Body of pancreas (tissue), 4 donors: ENCODE measurements around the gene ADD1. TPM values are rescaled to one million over a fixed set of nuclear protein-coding genes. Genes with fewer than 3 reads are reported as not detected.

Experiments used
- ATAC-seq: fragments of 150-250 bp; one replicate; pipeline ENCODE4 v1.9.1; 2016
- DNase-seq, 4 donors: peaks; one replicate each; pipeline ENCODE4 v3.0.0-alpha.2; 2019
- H3K27ac ChIP-seq, 4 donors: fragments of 200-600 bp; sonication (generic); 1 replicate in 3 of 4; 2 replicates in 1 of 4; pipeline versions ENCODE4 v1.5.1 to v1.6.1; 2016 to 2019; ENCODE audit warnings: mild to moderate bottlenecking in 1 of 4, mixed read lengths in 1 of 4, moderate library complexity in 1 of 4
- H3K27me3 ChIP-seq, 2 donors: fragments of 200-600 bp; sonication (generic); one replicate each; pipeline ENCODE4 v1.6.0; 2016; ENCODE audit warnings: mild to moderate bottlenecking in 1 of 2
- H3K36me3 ChIP-seq, 2 donors: fragments of 200-600 bp; sonication (generic); replicated peaks in 1 of 2; 2 replicates each; pipeline ENCODE4 v1.5.1; 2016; ENCODE audit warnings: low read depth in 2 of 2; ENCODE audit not compliant: insufficient read depth in 1 of 2
- H3K4me1 ChIP-seq: fragments of 200-600 bp; sonication (generic); one replicate; pipeline ENCODE4 v1.6.0; 2016
- H3K4me3 ChIP-seq, 2 donors: fragments of 200-600 bp; sonication (generic); 1 replicate in 1 of 2; 2 replicates in 1 of 2; pipeline ENCODE4 v1.5.1; 2016 to 2019
- H3K9me3 ChIP-seq, 3 donors: fragments of 200-600 bp; sonication (generic); 1 replicate in 2 of 3; 2 replicates in 1 of 3; pipeline ENCODE4 v1.5.1; 2016
- POLR2A ChIP-seq, 3 donors: fragments of 450-650 bp; IDR thresholded peaks; one replicate each; pipeline ENCODE4 v1.6.1; 2016; ENCODE audit warnings: antibody characterized with exemption in 3 of 3, mild to moderate bottlenecking in 2 of 3
- WGBS, 2 donors: methylation state at CpG; one replicate each; pipeline ENCODE4 v1.1.5; 2017; 5-methylcytosine and 5-hydroxymethylcytosine counted together
- intact Hi-C: fragments of 100-400 bp; cut with DNase I; formaldehyde crosslinking; loops from one replicate; pipeline ENCODE4 v1.15.1; 2023
- total RNA-seq, 2 donors: library from RNA; depleted of rRNA; stranded (reverse); fragments of >200 nt; gene quantifications; one replicate each; pipeline ENCODE4 v1.1.0, GENCODE V29; 2016
- TF ChIP-seq, protein P1 (sequence below), 7 experiments: fragments of 450-650 bp in 4 of 7; fragments of 200-600 bp in 3 of 7; sonication (generic) in 3 of 7; IDR thresholded peaks; one replicate each; pipeline ENCODE4 v1.5.1; 2016 to 2019; ENCODE audit warnings: antibody characterized with exemption in 7 of 7

ADD1 gene
- total RNA-seq, 2 donors from 2014 or later, result 84.1 to 266 TPM

DNA sequence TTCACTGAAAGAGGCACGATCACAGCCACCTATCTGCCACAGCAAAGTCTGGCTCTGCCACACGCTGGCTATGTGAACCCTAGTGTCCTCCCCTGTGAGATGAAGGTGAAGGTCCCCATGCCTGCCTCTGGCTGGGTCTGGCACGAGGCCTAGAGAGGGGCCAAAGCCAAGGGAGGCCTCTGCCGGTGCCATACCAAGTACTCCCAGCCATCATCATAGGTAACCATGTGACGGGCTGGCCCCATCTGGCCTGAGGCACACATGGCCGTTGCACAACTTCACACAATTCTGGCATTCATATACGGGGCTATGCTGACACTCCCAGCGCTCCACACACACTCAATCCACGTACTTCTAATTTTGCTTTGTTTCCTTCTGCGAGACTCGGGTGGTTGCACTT lies 104.3 kb downstream of the ADD1 start:
- ATAC-seq (no peak), DNase-seq (no peak)
- TF ChIP-seq POLR2A (IDR thresholded peaks at IDR 0.05), result no peak
- TF ChIP-seq, protein P1, sequence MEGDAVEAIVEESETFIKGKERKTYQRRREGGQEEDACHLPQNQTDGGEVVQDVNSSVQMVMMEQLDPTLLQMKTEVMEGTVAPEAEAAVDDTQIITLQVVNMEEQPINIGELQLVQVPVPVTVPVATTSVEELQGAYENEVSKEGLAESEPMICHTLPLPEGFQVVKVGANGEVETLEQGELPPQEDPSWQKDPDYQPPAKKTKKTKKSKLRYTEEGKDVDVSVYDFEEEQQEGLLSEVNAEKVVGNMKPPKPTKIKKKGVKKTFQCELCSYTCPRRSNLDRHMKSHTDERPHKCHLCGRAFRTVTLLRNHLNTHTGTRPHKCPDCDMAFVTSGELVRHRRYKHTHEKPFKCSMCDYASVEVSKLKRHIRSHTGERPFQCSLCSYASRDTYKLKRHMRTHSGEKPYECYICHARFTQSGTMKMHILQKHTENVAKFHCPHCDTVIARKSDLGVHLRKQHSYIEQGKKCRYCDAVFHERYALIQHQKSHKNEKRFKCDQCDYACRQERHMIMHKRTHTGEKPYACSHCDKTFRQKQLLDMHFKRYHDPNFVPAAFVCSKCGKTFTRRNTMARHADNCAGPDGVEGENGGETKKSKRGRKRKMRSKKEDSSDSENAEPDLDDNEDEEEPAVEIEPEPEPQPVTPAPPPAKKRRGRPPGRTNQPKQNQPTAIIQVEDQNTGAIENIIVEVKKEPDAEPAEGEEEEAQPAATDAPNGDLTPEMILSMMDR (IDR thresholded peaks at IDR 0.05), result no peak
- H3K36me3 ChIP-seq, result peaks cover 24 to 65% of the 10 kb centered on the region in 2 donors
- intact Hi-C loops, result no loop called here
- WGBS, 2 donors, result 78 to 82% methylated on average over 10 to 11 of the region's 11 CpGs
- H3K9me3 ChIP-seq, result no peaks in the 10 kb centered on the region
- H3K4me3 ChIP-seq, result no peak overlapping the region
- H3K27ac ChIP-seq, result no peak overlapping the region
- no peaks in the 10 kb centered on the region for H3K27me3 ChIP-seq
- no peaks in the 10 kb centered on the region for H3K4me1 ChIP-seq

DNA sequence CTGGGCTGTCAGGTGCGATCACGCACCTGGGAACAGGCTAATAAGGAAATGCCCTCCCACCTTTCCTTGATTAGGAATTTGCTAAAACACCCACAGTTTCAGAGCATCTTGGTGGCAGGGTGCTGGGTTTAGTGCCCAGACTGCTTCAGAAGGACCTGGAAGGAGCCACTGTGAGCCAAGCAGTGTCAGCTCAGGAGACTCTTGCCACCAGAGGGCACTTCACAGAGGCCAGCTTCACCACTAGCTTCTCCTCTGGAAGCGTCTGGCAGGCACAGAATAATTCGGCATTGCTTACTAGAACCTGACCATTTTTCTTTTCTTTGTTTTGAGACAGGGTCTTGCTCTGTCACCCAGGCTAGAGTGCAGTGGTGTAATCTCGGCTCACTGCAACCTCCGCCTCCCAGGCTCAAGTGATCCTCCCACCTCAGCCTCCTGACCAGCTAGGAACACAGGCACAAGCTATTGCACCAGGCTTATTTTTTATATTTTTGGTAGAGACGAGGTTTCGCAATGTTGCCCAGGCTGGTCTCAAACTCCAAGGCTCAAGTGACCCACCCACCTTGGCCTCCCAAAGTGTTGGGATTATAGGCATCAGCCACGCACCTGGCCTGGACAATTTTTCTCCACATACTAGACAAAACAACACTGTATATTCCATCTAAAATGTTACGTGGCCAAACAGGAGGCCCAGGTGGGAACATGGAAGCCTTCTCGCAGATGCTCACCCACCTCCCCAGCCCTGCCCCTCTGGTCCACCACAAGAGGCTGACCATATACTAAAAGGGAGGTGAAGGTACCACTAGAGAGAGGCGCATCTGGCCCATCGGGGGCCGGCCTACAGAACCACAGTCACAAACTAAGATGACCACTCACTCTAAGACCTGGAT lies 105.5 kb downstream of the ADD1 start:
- H3K4me3 ChIP-seq, result no peak overlapping the region
- no peak for TF ChIP-seq POLR2A (IDR thresholded peaks at IDR 0.05)
- TF ChIP-seq, protein P1 (IDR thresholded peaks at IDR 0.05), result peak; percentile 17 to 42 (median 32)
- no peaks in the 10 kb centered on the region for H3K27me3 ChIP-seq
- H3K9me3 ChIP-seq, result no peaks in the 10 kb centered on the region
- intact Hi-C loops, result no loop called here
- H3K27ac ChIP-seq, result no peak overlapping the region
- 83 to 91% methylated on average over 14 of the region's 14 CpGs for WGBS, 2 donors
- no peaks in the 10 kb centered on the region for H3K4me1 ChIP-seq
- DNase-seq, result peak in 2 of 4 donors; percentile 50 to 61
- H3K36me3 ChIP-seq, result peaks cover 24 to 56% of the 10 kb centered on the region in 2 donors
- ATAC-seq, result no peak

DNA sequence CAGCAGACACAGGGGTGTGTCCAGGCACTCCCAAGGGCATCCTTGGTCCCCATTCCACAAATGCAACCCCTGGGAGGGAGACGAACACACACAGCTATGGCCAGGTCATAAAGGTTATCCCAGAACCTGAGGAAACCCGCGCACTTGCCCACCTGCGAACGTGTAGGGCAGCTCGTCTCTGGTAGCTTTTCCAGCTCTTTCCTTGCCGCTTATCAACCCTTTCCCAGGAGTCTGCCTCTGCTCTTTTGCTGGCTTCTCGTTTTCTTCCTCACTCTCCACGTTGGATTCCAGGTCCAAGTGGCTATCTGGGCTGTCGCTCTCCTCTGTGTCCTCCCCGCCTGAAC lies 106.1 kb downstream of the ADD1 start:
- 93 to 96% methylated on average over 11 of the region's 11 CpGs for WGBS, 2 donors

DNA sequence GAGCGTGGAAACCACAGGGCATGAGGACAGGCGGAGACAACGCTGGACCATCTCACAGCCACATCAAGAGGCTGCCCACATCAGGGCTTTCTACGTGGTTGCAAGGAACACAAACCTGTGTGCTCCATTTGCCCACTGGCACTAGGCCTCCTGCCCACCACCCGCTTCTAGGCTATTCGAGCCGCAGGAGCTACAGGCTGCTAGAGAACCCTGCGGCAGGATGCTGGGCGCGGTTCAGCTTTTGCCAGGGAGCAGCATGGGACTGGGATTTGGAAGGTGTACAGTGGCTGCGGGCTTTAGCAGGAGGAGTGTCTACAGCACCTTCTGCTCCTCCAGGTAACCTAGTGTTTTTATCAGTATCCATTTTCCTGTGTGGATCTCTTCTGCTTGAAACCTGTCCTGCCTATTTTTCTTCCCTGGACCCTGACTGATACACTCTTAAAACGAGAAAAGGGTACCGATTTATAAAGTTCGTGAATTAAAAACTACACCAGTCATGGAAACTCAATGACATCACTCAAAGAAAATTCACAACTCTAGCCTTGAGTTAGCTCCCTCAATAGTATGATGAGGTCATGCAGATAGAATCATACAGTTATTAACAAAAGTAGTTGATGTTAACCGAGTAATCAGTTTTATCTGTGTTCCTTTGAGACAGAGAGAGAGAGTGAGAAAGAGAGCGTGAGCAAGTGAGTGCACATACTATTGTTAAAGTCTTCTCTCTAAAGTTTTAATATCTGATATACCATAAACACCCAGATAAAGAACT lies 106.8 kb downstream of the ADD1 start:
- DNase-seq (no peak), ATAC-seq (no peak)
- 89 to 92% methylated on average over 16 of the region's 16 CpGs for WGBS, 2 donors
- Histone ChIP-seq H3K27me3 (no peaks in the 10 kb centered on the region), H3K4me1 (no peaks in the 10 kb centered on the region), H3K9me3 (no peaks in the 10 kb centered on the region), H3K36me3 (peaks cover 24 to 52% of the 10 kb centered on the region in 2 donors), H3K27ac (no peak overlapping the region), H3K4me3 (no peak overlapping the region)
- intact Hi-C loops, result no loop called here
- TF ChIP-seq, protein P1 (IDR thresholded peaks at IDR 0.05), result no peak
- TF ChIP-seq POLR2A (IDR thresholded peaks at IDR 0.05), result no peak

More for the DNA sequence above, 106.1 kb downstream of the ADD1 start:
- Histone ChIP-seq H3K9me3 (no peaks in the 10 kb centered on the region), H3K4me3 (no peak overlapping the region), H3K27me3 (no peaks in the 10 kb centered on the region), H3K4me1 (no peaks in the 10 kb centered on the region), H3K27ac (no peak overlapping the region), H3K36me3 (peaks cover 24 to 56% of the 10 kb centered on the region in 2 donors)
- ATAC-seq, result no peak
- no peak for TF ChIP-seq POLR2A (IDR thresholded peaks at IDR 0.05)
- TF ChIP-seq, protein P1 (IDR thresholded peaks at IDR 0.05), result no peak
- DNase-seq, result no peak
- intact Hi-C loops, result no loop called here
